Measurements from ENCODE around the gene GP5. TPM values are rescaled to one million over a fixed set of nuclear protein-coding genes. Genes with fewer than 3 reads are reported as not detected.

Gene GP5
- total RNA-seq, 1 experiment from 2014 or later: 0.15 TPM

DNA sequence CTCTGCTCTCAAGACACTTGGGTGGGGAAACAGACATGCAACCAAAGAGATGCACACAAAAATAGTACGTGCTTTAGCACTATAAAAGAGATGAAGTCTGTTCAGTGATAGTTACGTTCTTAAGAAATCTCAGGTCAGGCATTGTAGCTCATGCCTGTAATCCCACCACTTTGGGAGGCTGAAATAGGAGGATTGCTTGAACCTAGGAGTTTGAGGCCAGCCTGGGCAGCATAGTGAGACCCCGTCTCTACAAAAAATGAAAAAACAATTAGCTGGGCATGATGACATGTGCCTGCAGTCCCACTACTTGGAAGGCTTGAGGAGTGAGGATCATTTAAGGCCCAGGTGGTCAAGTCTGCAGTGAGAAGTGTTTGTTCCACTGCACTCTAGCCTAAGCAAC, 35.4 kb upstream of the GP5 start:
- Histone ChIP-seq H3K9ac (ENCODE audit: low read length) (no peak overlapping the region), H3K27me3 (ENCODE audit: insufficient read depth, low read length) (no peaks in the 10 kb centered on the region), H2AFZ (ENCODE audit: low read depth, low read length, poor library complexity, severe bottlenecking) (no peak overlapping the region), H4K20me1 (ENCODE audit: insufficient read depth) (peaks cover 5% of the 10 kb centered on the region; the same call in 1 of the 2 replicates), H3K4me1 (ENCODE audit: control insufficient read depth in 1 of 2, insufficient read depth in 2 of 2, low read length in 2 of 2) (no peaks in the 10 kb centered on the region), H3K9me2 (ENCODE audit: insufficient read depth) (no peaks in the 10 kb centered on the region), H3K79me2 (ENCODE audit: insufficient read depth, low read length) (no peaks in the 10 kb centered on the region), H3K27ac (ENCODE audit: low read depth, low read length) (no peak overlapping the region), H3K4me2 (ENCODE audit: low read length) (no peak overlapping the region), H3K9me3 (ENCODE audit: control insufficient read depth in 1 of 2, insufficient read depth in 1 of 2, low read depth in 1 of 2, low read length in 2 of 2) (no peaks in the 10 kb centered on the region), H3K36me3 (ENCODE audit: control insufficient read depth in 1 of 2, insufficient read depth in 2 of 2, low read length in 2 of 2) (peaks cover 61 to 69% of the 10 kb centered on the region in 2 experiments), H3K4me3 (replicated peaks in 1 of 2; ENCODE audit: low read depth in 1 of 2, low read length in 2 of 2) (no peak overlapping the region)
- intact Hi-C loops (cut with micrococcal nuclease): no loop called here
- TF ChIP-seq CBX3 (IDR thresholded peaks at IDR 0.05; ENCODE audit: low read depth) (no peak), TCF7L2 (IDR thresholded peaks at IDR 0.05; ENCODE audit: borderline replicate concordance, extremely low read depth, insufficient read depth, insufficient read length) (no peak), POLR2A (IDR thresholded peaks at IDR 0.05; ENCODE audit: borderline replicate concordance, extremely low read depth, insufficient read depth, insufficient read length) (no peak), EGR1 (IDR thresholded peaks at IDR 0.05; ENCODE audit: low read depth) (no peak), ZNF274 (IDR thresholded peaks at IDR 0.05; ENCODE audit: low read depth, low read length) (no peak), JUND (IDR thresholded peaks at IDR 0.05) (no peak), SP1 (IDR thresholded peaks at IDR 0.05; ENCODE audit: low read depth) (no peak), FOSL1 (IDR thresholded peaks at IDR 0.05; ENCODE audit: low read depth) (no peak), SIN3A (IDR thresholded peaks at IDR 0.05; ENCODE audit: low read depth) (no peak), POLR2AphosphoS5 (IDR thresholded peaks at IDR 0.05; ENCODE audit: low read depth, low read length) (no peak), ZFX (IDR thresholded peaks at IDR 0.05) (no peak), EZH2phosphoT487 (IDR thresholded peaks at IDR 0.05; ENCODE audit: borderline replicate concordance) (no peak)
- TF ChIP-seq, protein P1, sequence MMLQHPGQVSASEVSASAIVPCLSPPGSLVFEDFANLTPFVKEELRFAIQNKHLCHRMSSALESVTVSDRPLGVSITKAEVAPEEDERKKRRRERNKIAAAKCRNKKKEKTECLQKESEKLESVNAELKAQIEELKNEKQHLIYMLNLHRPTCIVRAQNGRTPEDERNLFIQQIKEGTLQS (IDR thresholded peaks at IDR 0.05): no peak
- TF ChIP-seq, protein P2, sequence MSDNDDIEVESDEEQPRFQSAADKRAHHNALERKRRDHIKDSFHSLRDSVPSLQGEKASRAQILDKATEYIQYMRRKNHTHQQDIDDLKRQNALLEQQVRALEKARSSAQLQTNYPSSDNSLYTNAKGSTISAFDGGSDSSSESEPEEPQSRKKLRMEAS (IDR thresholded peaks at IDR 0.05): no peak
- TF ChIP-seq, protein P3, sequence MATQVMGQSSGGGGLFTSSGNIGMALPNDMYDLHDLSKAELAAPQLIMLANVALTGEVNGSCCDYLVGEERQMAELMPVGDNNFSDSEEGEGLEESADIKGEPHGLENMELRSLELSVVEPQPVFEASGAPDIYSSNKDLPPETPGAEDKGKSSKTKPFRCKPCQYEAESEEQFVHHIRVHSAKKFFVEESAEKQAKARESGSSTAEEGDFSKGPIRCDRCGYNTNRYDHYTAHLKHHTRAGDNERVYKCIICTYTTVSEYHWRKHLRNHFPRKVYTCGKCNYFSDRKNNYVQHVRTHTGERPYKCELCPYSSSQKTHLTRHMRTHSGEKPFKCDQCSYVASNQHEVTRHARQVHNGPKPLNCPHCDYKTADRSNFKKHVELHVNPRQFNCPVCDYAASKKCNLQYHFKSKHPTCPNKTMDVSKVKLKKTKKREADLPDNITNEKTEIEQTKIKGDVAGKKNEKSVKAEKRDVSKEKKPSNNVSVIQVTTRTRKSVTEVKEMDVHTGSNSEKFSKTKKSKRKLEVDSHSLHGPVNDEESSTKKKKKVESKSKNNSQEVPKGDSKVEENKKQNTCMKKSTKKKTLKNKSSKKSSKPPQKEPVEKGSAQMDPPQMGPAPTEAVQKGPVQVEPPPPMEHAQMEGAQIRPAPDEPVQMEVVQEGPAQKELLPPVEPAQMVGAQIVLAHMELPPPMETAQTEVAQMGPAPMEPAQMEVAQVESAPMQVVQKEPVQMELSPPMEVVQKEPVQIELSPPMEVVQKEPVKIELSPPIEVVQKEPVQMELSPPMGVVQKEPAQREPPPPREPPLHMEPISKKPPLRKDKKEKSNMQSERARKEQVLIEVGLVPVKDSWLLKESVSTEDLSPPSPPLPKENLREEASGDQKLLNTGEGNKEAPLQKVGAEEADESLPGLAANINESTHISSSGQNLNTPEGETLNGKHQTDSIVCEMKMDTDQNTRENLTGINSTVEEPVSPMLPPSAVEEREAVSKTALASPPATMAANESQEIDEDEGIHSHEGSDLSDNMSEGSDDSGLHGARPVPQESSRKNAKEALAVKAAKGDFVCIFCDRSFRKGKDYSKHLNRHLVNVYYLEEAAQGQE (IDR thresholded peaks at IDR 0.05; ENCODE audit: low read depth): no peak
- DNase-seq (ENCODE audit: low read depth, low spot score) (no peak), ATAC-seq (no peak)
- ChIA-PET RAD21 (ENCODE audit: low non-redundant PET in 1 of 2, low total read pairs in 2 of 2, uncharacterized antibody in 2 of 2, unreplicated experiment in 2 of 2) (no interaction called here), POLR2A (no interaction called here), CTCF (no interaction called here)
- BruUV-seq (replicated peaks): no TSS peak
